GM12875 (cell line): Measurements from ENCODE around the gene TMEM63C.

Source experiments
- H3K4me3 ChIP-seq: one replicate; pipeline ENCODE4 v1.5.1; 2011; ENCODE audit warnings: low read depth, low read length, control low read depth
- CTCF ChIP-seq: IDR thresholded peaks from 2 replicates; pipeline ENCODE4 v1.5.1; 2011; ENCODE audit warnings: low read depth, mild to moderate bottlenecking, control low read depth, inconsistent platforms, low read length, moderate library complexity, borderline replicate concordance; ENCODE audit not compliant: insufficient read depth

TMEM63C gene

GRCh38 chr14:77199590-77199989 is 18.0 kb downstream of the TMEM63C start:
- H3K4me3 ChIP-seq = no peak overlapping the region
- no peak for TF ChIP-seq CTCF

GRCh38 chr14:77200406-77200985 is 18.9 kb downstream of the TMEM63C start:
- TF ChIP-seq CTCF = no peak

GRCh38 chr14:77201696-77202095 is 20.1 kb downstream of the TMEM63C start:
- no peak for TF ChIP-seq CTCF
- H3K4me3 ChIP-seq = no peak overlapping the region

More at GRCh38 chr14:77200406-77200985, 18.9 kb downstream of the TMEM63C start:
- H3K4me3 ChIP-seq = no peak overlapping the region

DNA sequence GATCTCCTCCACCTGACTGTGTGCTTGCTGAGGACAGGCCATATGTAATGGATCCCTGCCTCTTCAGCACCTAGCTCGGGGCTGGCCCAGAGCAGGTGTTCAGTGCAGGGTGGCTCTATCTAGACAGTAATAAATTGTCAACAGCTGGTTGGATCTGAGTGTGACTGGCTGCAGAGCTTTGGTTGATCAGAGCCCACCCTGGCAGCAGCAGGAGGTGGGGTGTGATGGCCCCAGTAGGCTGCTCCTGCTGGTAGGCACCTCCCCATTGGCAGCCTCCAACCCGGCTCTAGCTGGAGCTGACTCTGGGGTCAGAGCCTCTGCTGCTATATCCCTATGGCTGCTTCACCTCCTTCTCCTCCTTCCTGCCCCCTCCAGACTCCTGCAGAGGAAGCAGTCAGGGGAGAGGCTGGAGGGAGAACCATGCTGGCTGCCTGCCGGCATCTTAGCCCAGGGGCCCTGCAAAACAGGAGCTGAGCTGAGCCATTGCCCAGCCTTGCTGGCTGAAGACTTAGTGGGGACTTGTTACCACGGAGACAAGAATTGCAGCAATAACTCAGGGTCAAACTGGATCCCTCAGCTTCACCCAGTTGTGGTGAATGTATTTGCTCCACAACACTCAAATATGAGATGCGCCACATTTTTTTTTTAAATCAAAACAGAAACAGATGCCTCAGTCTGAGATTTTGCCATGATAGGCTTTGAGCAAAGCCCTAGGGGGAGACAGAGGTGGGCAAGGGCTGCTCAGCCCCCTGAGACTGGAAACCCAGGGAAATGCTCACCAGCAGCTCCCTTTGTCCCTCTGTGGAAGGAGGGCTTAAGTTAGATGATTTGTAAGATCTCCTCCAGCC is 22.2 kb downstream of the TMEM63C start:
- no peak for TF ChIP-seq CTCF
- H3K4me3 ChIP-seq = no peak overlapping the region

DNA sequence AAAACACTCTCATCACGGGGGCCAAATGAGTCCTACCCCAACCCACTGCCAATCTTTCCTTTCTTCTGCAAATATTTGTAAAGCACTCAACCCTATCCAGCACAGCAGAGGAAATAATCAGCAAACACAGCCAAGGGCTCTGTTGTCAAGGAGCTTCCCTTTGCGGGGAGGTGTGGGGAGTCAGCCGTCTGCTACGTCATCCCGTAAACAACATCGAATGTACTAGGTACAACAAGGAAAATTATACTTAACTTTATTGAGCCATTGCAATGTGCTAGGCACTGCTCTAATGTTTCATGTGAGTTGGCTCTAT is 22.8 kb downstream of the TMEM63C start:
- no peak overlapping the region for H3K4me3 ChIP-seq
- no peak for TF ChIP-seq CTCF

DNA sequence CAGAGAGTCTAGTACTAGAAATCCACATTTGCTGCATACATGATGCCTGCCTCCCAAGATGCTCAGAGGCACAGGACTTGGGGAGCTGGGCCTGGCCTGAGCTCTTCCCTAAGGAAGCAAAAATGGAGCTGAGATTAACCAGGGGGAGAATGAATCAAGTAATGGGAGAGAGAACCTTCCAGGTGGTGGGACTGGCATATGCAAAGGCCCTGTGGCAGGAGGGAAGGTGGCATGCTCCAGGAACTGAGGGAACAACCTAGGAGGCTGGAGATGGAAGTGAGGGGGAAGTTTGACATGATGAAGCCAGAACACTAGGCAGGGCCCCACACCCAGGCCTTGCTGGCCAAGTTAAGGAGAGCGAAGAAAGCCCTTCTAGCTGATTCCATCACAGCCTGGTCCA is 23.3 kb downstream of the TMEM63C start:
- no peak for TF ChIP-seq CTCF
- no peak overlapping the region for H3K4me3 ChIP-seq

GRCh38 chr14:77205566-77205965 is 24.0 kb downstream of the TMEM63C start:
- no peak overlapping the region for H3K4me3 ChIP-seq
- TF ChIP-seq CTCF = no peak
